Effector CD4-positive, alpha-beta T cell (primary cell): ENCODE results near the gene PLA2G4B.

ENCODE experiments used
- DNase-seq: peaks from one replicate; pipeline ENCODE4 v3.0.0-alpha.2; 2020

Gene PLA2G4B

GRCh38 chr15:41891226-41891625, 52.6 kb downstream of the PLA2G4B start:
- DNase-seq: no peak

DNA sequence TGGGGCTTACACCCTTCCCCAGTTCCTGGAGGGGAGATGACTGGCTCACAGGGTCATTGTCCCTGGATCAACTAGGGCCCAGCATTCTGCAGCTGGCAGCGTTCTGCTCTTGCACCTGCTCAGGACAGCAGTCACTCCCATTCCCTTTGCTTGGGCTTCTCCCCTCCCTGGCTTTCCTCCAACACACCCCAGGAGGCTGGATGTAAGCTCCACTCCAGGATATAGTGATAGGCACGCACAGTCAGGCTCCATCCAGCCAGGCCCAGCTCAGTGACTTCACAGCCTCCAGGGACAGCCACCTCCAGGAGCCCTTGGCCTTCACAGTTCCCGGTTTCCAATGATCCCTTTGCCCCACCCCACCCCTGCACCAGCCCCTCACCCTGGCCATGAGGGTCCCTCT, 53.3 kb downstream of the PLA2G4B start:
- DNase-seq: no peak

DNA sequence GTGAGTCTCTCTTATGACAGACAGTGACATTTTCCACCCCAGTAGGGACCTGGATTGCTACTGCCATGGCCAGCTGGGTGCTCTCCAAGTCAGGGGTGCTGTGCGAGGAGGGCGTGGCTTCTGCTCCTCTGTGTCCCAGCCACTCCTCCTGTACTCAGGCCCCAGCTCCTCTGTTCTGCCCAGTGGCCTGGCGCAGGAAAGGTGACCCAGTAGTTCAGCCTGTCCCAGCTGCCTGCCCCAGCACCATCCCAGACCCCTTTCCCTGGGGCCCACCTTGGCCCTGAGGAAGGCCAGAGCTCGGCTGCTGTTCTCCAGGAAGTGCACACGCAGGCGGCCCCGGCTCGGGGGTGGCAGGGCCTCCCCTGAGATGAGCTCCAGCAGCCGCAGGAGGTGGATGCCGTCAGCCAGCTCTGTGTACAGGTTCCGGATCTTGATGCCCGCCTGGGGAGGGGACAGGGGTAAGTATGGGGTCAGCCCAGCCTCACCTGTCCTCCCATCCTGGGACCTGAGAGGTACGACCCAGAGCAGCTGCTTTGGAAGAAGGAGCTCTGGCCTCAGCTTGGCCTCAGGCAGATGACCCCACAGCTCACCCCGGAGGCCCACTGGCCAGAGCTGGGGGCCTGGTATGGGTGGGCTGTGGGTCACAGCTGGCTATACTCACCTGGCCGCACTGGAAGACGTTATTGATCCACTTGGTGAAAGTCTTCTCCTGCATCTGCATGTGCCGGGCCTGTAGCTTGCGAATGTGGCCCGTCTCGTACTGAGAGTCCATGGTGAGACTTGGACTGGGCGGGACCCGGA, 54.2 kb downstream of the PLA2G4B start:
- peak; percentile 19 for DNase-seq

GRCh38 chr15:41893422-41894250, 55.0 kb downstream of the PLA2G4B start, which contains the start of gene SPTBN5:
TSS of gene SPTBN5 (minus strand) at chr15:41894053. CDS start at chr15:41893497, 556 bp downstream.
- no peak for DNase-seq

GRCh38 chr15:41894251-41894790, 55.7 kb downstream of the PLA2G4B start:
- DNase-seq: no peak

DNA sequence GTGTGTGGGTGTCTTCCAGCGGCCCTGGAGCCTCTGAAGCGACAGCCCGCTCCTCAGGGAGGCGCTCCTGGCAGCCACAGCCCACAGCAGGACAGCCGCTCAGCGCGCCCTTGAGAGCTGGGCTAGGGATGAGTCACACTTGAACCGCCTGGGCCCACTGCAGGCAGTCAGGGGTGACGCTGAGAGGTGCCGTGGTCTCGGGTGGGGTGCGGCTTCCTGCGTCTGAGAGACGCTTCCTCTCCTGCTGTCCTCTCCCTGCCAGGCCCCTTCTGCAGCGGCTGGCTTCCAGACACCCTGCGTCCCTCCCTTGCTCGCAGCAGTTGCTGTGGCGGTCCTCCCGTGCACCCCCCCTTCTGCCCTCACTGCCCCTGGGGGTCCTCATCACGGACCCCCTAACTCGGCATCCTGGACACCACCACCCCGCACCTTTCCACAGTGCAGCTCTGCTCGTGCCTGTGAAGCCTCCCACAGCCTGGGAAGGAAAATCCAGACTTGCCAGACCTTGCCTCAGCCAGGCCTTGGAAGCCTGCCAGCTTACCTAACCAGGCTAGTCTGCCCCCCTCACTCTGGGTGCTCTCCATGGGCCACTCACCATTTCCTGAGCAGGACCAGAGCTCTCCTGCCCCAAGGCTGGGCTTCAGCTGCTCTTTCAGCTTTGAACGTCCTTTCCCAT, 56.3 kb downstream of the PLA2G4B start:
- DNase-seq: peak; percentile 84

GRCh38 chr15:41895491-41895890, 56.8 kb downstream of the PLA2G4B start:
- DNase-seq: no peak

DNA sequence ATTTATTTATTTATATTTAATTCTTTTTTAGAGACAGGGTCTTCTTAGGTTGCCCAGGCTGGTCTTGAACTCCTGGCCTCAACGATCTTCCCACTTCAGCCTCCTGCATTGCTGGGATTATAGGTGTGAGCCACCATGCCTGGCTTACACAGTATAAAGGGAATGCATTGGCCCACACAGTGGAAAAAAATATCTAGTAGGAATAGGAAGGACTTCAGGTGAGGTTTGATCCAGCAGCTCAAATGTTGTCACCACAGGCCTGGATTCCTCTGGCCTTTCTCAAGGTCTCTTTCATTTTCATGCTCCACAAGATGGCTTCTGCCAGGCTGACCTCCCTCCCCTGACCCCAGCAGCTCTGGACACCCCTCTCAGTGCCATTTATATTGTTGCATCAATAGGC, 57.3 kb downstream of the PLA2G4B start:
- no peak for DNase-seq

DNA sequence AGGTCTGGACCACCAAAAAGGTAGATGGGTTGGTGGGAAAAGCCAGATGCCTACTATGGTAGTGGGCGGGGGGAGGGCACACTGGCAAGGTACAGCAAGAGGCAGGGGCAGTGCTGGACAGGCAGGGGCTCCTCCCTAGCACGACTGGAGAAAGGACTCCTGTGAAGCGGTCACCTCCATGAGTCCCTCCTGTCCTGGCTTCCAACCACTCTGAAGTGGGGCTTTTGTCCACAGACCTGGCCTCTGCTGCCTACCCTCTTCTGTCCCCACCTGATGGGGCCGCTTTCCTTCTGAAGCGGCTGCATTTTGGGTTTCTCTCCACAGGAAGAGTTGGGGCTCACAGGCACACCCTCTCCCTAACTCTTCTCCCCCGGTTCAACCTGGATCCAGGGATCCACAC, 57.9 kb downstream of the PLA2G4B start:
- DNase-seq: no peak

DNA sequence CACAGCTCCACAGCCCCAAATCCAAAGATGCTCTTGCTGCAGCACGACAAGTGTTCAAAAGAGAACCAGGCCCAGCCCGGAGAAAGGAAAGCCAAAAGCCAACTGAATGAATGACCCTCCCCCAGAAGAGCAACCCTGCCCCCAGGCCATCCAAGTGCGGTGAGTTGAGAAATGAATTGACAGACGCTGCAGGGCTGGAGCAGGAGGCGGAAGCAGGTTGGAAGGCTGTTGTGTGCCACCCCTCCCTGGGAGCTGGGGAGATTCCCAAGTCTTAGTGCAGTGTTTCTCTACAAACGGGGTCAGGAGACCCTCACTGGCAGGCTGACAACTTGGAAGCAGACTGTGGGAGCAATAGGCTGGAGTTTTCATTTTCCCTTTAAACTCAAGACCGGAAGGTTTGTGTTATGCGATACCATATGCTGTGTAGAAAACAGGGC, 58.7 kb downstream of the PLA2G4B start:
- DNase-seq: no peak
